ENCODE measurements around the gene MDM2.
"Not testable (repeated sequence)": the region's sequence is repeated elsewhere in the genome, so short reads cannot be mapped to it uniquely, and the experiment has no call there.

The MDM2 gene

DNA sequence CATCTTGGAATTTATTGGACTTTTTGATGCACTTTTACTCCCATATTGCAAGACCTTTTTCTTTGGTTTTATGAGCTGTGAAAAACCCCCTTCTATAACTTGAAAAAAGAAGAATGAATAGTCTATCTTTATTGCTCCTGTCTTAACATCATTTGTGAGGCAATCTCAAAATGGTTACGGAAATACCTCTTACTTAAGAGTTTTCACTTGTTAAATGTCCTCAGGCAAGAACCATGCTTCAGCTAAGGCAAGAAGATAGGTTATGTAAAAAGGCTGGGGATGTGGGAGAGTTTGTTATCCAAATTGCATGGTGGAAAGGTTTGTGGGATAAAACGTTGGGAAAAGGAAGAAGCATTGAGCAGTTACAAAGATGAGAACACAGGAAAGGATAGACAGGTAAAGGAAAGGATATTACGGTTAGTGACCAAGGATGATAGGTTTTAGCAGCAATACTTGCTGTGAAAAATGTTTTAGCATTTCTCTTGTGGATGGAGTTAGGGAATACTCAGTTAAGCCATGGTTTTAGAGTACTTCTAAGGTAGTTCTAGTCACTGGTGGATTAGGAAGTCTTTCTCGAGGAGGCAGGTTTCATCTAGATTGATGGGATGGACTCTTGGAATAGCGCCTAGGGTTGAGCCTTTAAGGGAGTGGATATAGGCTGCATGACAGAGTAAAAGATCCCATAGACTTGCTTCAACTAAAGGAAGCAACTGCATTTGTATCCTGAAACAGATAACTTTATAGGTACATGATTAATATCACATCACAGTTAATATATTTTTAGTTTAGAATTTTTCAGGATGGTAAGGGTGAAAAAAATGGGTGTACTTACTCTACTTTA lies 30.3 kb downstream of the MDM2 start:
- no peak for TF ChIP-seq GATA1 (IDR thresholded peaks at IDR 0.05; ENCODE audit: low read depth, low read length)
- TF ChIP-seq POLR2A (IDR thresholded peaks at IDR 0.05; ENCODE audit: low read length) = no peak
- no peak for DNase-seq

GRCh38 chr12:68839183-68840147 lies 31.5 kb downstream of the MDM2 start:
- no peak for DNase-seq
- TF ChIP-seq GATA1 (IDR thresholded peaks at IDR 0.05; ENCODE audit: low read depth, low read length) = no peak
- no peak for TF ChIP-seq POLR2A (IDR thresholded peaks at IDR 0.05; ENCODE audit: low read length)

GRCh38 chr12:68841175-68841574 lies 33.2 kb downstream of the MDM2 start:
- DNase-seq = not testable (repeated sequence)

DNA sequence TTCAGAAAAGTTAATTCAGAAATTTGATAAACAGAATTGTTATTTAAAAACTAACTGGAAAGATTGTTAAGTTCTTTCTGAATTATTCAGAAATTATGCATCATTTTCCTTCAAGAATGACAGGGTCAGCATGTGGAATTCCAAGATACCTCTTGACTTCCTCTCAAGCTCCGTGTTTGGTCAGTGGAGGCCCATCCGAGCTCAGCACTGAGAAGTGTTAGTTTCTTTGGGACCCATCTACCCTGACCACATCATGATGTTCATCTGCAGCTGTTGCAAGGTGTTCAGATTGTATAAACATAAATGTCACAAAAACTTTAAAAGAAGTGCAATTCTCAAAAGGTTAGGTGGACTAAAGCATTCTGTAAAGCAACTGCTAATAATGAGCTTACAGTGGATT lies 33.7 kb downstream of the MDM2 start:
- no peak for TF ChIP-seq POLR2A (IDR thresholded peaks at IDR 0.05; ENCODE audit: low read length)
- no peak for TF ChIP-seq GATA1 (IDR thresholded peaks at IDR 0.05; ENCODE audit: low read depth, low read length)
- DNase-seq = no peak

DNA sequence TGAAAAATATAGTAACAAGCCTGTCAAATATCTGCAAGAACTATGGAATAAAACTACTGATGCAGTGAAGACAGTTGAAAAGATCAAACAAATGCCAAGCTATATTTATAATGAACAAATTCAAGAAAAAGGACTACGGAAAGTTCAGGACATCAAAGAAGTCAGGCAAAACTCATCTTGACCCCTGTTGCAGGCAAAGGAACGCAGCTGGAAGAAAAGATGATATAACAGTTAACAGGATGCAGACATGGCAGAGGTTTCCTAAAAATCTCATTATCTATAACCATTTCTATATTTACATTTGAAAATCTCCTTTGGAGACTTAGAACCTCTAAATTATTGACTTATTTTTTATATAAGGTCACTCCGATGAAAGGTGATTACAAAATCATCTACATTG lies 34.1 kb downstream of the MDM2 start:
- no peak for TF ChIP-seq GATA1 (IDR thresholded peaks at IDR 0.05; ENCODE audit: low read depth, low read length)
- no peak for TF ChIP-seq POLR2A (IDR thresholded peaks at IDR 0.05; ENCODE audit: low read length)

DNA sequence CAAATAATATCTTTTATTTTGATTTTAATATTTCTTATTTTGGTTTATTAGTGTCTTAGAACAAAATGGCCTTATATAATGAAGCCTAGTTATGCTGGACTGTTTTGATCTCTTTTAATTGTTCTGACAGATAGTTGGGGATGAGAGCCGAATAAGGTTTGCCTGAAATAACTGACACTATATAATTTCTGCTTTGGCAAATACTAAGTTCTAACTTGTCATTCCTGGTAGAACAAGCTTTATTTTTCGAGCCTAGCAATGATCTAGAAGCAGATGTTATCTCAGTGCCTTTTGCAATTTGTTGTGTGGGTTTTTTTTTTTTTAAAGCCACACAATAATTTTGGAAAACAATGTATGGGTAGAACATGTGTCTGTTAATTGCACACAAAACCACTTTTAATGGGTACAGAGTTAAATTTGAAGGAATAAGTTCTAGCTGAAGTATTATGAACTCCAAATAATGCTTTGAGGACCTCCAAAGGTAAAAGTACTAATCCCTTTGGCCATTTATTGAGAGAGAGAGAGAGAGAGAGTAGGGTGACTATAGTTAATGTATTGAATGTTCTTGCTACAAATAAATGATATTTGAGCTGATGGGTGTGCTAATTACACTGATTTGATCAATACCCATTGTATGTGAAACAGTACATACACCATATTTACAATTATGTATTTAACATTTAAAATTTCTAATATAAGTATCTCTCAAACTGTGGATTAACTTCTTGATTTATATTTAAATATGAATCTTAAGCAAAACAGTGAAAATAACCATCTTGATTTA lies 35.0 kb downstream of the MDM2 start:
- TF ChIP-seq GATA1 (IDR thresholded peaks at IDR 0.05; ENCODE audit: low read depth, low read length) (no peak), POLR2A (IDR thresholded peaks at IDR 0.05; ENCODE audit: low read length) (no peak)
- no peak for DNase-seq

More for the DNA sequence above, 34.1 kb downstream of the MDM2 start:
- no peak for DNase-seq

- peak in 1 of 2 experiments; percentile 27 for DNase-seq
- no peak for TF ChIP-seq POLR2A (IDR thresholded peaks at IDR 0.05; ENCODE audit: low read length)
- no peak for TF ChIP-seq GATA1 (IDR thresholded peaks at IDR 0.05; ENCODE audit: low read depth, low read length)
Observed at GRCh38 chr12:68844318-68844745, 36.4 kb downstream of the MDM2 start.

DNA sequence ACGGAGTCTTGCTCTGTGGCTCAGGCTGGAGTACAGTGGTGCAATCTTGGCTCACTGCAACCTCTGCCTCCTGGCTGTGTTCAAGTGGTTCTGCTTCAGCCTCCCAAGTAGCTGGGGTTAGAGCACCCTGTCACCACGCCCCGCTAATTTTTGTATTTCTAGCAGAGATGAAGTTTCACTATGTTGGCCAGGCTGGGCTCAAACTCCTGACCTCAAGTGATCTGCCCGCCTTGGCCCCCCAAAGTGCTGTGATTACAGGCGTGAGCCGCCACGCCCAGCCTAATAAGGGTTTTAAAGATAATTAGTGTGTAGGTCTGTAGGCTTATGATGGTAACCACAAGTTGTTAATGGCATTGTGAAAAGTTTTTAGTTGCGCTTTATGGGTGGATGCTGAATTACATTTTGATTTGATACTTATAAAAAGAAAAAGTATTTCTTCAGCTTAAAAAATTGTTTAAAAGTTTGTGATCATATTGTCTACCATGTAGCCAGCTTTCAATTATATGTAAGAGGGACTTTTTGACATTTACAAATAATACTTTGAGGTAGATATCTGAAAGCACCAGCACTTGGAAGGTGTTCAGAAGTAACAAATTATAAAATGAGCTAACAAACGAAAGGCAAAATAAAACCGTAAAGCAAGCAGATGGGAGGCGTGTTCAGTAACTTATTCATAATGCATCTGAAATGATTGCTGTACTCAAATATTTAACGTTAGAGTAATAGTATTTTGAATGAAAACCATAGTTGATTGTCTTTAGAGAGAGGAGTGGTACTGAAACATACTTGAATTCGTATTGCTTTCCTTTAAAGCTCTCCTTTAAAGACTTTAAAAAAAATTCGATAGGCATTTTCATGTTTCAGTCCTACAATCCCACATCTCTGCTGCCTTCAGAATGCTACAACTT lies 37.1 kb downstream of the MDM2 start:
- DNase-seq = peak; percentile 34 to 54
- TF ChIP-seq POLR2A (IDR thresholded peaks at IDR 0.05; ENCODE audit: low read length) (no peak), GATA1 (IDR thresholded peaks at IDR 0.05; ENCODE audit: low read depth, low read length) (no peak)

- TF ChIP-seq GATA1 (IDR thresholded peaks at IDR 0.05; ENCODE audit: low read depth, low read length) = no peak
- TF ChIP-seq POLR2A (IDR thresholded peaks at IDR 0.05; ENCODE audit: low read length) = no peak
Observed at GRCh38 chr12:68846811-68847210, 38.8 kb downstream of the MDM2 start.

DNA sequence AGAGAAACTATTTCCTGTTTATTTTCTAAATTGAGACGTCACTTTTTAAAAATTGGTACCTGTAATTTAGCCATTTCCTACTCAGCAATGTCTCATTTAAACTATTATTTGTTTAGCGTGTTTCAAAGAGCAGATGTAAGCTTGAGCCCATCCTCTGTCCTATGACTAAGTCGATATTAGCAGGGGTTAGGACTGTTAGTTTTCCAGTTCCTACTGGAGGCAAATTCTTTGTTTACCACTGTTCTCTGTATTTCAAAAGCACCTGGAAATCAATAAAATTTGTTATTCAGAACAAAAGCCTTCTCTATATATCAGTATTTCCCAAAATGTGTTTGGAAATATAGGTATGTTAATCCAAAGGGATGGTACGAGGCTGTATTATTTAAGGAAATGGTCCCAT lies 42.4 kb downstream of the MDM2 start:
- TF ChIP-seq POLR2A (IDR thresholded peaks at IDR 0.05; ENCODE audit: low read length) (no peak), GATA1 (IDR thresholded peaks at IDR 0.05; ENCODE audit: low read depth, low read length) (no peak)
- DNase-seq = no peak

More at GRCh38 chr12:68846811-68847210, 38.8 kb downstream of the MDM2 start:
- DNase-seq = peak in 1 of 2 experiments; percentile 14

DNA sequence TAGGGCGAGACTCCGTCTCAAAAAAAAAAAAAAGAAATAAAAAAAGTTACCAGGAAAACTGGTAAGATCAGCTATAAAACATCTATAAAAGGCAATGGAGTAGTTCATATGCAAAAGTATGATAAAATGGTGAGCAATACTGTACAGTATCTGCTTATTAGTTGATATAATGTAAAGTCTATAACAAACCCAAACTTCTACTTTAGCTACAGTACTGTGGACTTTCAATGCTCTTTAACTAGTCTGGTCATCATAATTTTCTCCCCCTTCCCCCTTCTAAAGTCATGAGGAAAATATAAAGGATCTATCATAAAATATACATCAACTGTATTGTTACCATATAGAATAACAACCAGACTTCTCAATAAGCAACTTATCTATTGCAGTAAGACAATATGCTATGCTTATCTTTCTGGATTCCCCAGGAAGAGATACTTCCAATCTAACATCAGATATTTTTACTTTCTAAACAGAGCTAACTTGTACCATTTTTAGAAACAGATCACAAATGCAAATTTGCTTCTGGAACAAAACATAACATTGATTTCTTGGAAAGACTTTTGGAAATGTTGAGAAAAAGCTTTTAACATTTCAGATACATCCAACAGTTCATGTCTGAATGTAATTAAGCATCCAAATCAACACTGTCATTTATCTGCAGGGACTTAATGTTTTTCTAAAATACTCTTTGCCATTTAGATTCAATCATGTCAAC lies 43.8 kb downstream of the MDM2 start:
- TF ChIP-seq GATA1 (IDR thresholded peaks at IDR 0.05; ENCODE audit: low read depth, low read length) = no peak
- no peak for TF ChIP-seq POLR2A (IDR thresholded peaks at IDR 0.05; ENCODE audit: low read length)
- no peak for DNase-seq

Data from erythroblast (primary cell).